GM23338 (cell line): Measurements from ENCODE around the gene IL21R.

Source experiments
- CREB1 ChIP-seq: fragments of 250-450 bp; sonication (Bioruptor Pico); IDR thresholded peaks from 2 replicates; pipeline ENCODE4 v1.5.0; 2020; ENCODE audit warnings: low read depth, mild to moderate bottlenecking, moderate library complexity
- CTCF ChIP-seq, 2 experiments: fragments of 200-600 bp in 1 of 2; sonication (generic) in 1 of 2; conservative IDR thresholded peaks; 2 replicates each; pipeline versions ENCODE4 v1.5.1 to v1.6.1; 2016 to 2017; ENCODE audit warnings: antibody characterized with exemption in 2 of 2, low read depth in 2 of 2, mild to moderate bottlenecking in 2 of 2, moderate library complexity in 1 of 2
- ETS1 ChIP-seq: IDR thresholded peaks from 2 replicates; pipeline ENCODE4 v1.6.1; 2016; ENCODE audit warnings: antibody characterized with exemption
- EZH2phosphoT487 ChIP-seq: fragments of 200-600 bp; sonication (generic); IDR thresholded peaks from one replicate; pipeline ENCODE4 v1.8.1; 2018; ENCODE audit warnings: antibody characterized with exemption; ENCODE audit not compliant: unreplicated experiment
- POLR2AphosphoS5 ChIP-seq: IDR thresholded peaks from 2 replicates; pipeline ENCODE4 v1.6.1; 2016; ENCODE audit warnings: antibody characterized with exemption, low read depth

- TF ChIP-seq CTCF (conservative IDR thresholded peaks at IDR 0.05; ENCODE audit: low read depth in 2 of 2) (no peak), CREB1 (CRISPR knock-in tag) (no peak), EZH2phosphoT487 (no peak), POLR2AphosphoS5 (no peak), ETS1 (no peak)
These were observed 39.3 kb downstream of the IL21R start for GRCh38 chr16:27441276-27441675.
